Subcutaneous abdominal adipose tissue (tissue), 5 donors: Measurements from ENCODE around the gene CLASP1.

Experiments used
- H3K27ac ChIP-seq: one replicate; pipeline ENCODE4 v1.7.0; 2013; ENCODE audit warnings: low read depth, mild to moderate bottlenecking, inconsistent platforms, low read length, moderate library complexity
- H3K27me3 ChIP-seq, 5 donors: one replicate each; pipeline ENCODE4 v1.7.0; 2013; ENCODE audit warnings: low read length in 5 of 5, inconsistent platforms in 1 of 5; ENCODE audit not compliant: control insufficient read depth in 5 of 5, insufficient read depth in 4 of 5
- H3K36me3 ChIP-seq, 5 donors: one replicate each; pipeline ENCODE4 v1.7.0; 2013; ENCODE audit warnings: low read length in 5 of 5; ENCODE audit not compliant: control insufficient read depth in 5 of 5, insufficient read depth in 5 of 5
- H3K4me1 ChIP-seq, 5 donors: one replicate each; pipeline ENCODE4 v1.7.0; 2013; ENCODE audit warnings: low read length in 5 of 5, mild to moderate bottlenecking in 3 of 5, moderate library complexity in 1 of 5; ENCODE audit not compliant: control insufficient read depth in 5 of 5, insufficient read depth in 5 of 5
- H3K4me3 ChIP-seq, 5 donors: one replicate each; pipeline ENCODE4 v1.7.0; 2013; ENCODE audit warnings: low read length in 5 of 5, low read depth in 1 of 5
- H3K9ac ChIP-seq, 5 donors: one replicate each; pipeline ENCODE4 v1.7.0; 2013; ENCODE audit warnings: low read length in 5 of 5, mild to moderate bottlenecking in 4 of 5, moderate library complexity in 3 of 5
- H3K9me3 ChIP-seq, 5 donors: one replicate each; pipeline ENCODE4 v1.7.0; 2013; ENCODE audit warnings: low read length in 5 of 5; ENCODE audit not compliant: control insufficient read depth in 5 of 5
- donor health status: healthy.
- donor health status: healthy.
- donor health status: healthy.
- donor health status: healthy.
- donor health status: healthy.

Gene CLASP1

GRCh38 chr2:121519732-121520640 is 129.3 kb downstream of the CLASP1 start:
- H3K27ac ChIP-seq = no peak overlapping the region
- no peaks in the 10 kb centered on the region for H3K4me1 ChIP-seq
- H3K36me3 ChIP-seq = peaks cover 15 to 77% (median 43%) of the 10 kb centered on the region in 5 donors
- no peak overlapping the region for H3K4me3 ChIP-seq
- H3K27me3 ChIP-seq = no peaks in the 10 kb centered on the region
- no peak overlapping the region for H3K9ac ChIP-seq
- H3K9me3 ChIP-seq = no peaks in the 10 kb centered on the region

DNA sequence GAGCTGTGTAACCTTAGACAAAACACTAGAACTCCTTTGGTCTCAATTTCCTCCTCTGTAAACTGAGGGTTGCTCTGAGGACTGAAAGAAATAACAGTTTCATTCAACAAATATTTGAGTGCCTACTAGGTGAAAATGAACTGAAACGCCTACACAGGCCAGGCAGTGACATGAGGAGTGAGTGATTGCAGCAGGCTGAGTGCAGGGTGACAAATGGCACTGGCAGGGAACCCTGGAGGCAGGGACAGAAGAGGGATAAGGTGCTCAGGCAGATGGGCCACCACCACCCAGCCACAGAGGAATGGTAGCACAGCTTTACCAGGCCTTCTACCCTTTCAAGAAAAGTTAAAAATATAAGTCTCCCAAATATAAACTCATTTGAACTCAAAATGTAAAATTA is 130.1 kb downstream of the CLASP1 start:
- Histone ChIP-seq H3K36me3 (peaks cover 15 to 76% (median 48%) of the 10 kb centered on the region in 5 donors), H3K4me1 (no peaks in the 10 kb centered on the region), H3K4me3 (no peak overlapping the region), H3K27ac (no peak overlapping the region), H3K27me3 (no peaks in the 10 kb centered on the region), H3K9ac (no peak overlapping the region), H3K9me3 (no peaks in the 10 kb centered on the region)

DNA sequence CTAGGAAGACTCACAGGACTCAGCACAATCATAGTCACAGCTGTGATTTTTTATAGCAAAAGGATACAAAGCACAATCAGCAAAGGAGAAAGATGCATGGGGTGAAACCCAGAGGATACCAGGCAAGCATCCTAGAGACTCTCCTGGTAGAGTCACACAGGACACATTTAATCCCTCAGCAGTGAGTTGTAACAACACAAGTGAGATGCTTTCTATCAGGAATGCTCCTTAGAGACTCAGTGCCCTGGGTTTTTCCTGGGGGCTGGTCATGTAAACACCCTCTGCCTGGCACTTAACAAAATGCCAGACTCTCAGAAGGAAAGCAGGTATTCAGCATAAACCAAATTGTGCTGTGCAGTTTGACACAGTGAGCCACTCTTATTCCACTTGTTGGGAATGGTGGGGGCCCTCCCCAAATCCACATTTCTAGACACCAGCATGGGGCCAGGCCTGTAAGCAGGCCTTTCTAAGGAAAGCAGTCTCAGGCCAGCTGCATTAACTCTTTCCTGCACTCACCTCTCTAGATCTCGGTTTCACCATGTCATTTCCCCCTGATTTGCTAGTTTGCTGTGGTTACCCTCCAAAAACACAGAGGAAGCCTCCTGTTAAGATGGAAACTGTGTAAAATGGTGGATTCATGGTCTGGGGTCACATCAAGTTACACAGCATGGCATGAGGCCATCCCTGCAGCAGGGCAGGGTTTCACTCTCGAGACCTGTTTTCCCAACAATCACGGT is 135.5 kb downstream of the CLASP1 start:
- H3K4me1 ChIP-seq = no peaks in the 10 kb centered on the region
- H3K9me3 ChIP-seq = no peaks in the 10 kb centered on the region
- H3K9ac ChIP-seq = peak overlapping the region in 1 of 5 donors; percentile 14
- no peak overlapping the region for H3K4me3 ChIP-seq
- H3K27me3 ChIP-seq = no peaks in the 10 kb centered on the region
- peaks cover 1 to 42% (median 28%) of the 10 kb centered on the region in 5 donors for H3K36me3 ChIP-seq
- H3K27ac ChIP-seq = no peak overlapping the region

DNA sequence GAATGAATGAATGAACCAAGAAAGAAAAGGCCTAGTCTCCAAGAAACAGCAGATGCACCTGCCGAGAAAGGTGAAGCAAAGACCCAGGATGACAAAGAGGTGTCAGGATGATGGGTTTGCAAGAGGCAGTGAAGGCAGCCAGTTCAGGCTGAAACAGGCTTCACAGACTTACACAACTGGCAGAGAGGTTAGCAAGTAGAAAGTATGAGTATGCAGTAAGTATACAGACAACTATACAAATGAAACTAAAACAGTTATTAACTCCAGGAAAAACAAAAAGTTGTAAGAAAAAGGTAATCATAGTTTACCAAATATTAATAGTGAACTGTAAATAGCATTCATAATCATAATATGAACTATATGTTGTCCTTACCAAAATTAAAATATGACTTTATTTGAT is 138.4 kb downstream of the CLASP1 start:
- Histone ChIP-seq H3K9ac (no peak overlapping the region), H3K9me3 (no peaks in the 10 kb centered on the region), H3K36me3 (peaks cover 0 to 25% (median 21%) of the 10 kb centered on the region in 5 donors), H3K27me3 (no peaks in the 10 kb centered on the region), H3K27ac (no peak overlapping the region), H3K4me1 (no peaks in the 10 kb centered on the region), H3K4me3 (no peak overlapping the region)

GRCh38 chr2:121506621-121507020 is 142.6 kb downstream of the CLASP1 start:
- Histone ChIP-seq H3K9me3 (no peaks in the 10 kb centered on the region), H3K4me1 (no peaks in the 10 kb centered on the region), H3K27ac (no peak overlapping the region), H3K36me3 (peaks cover 13 to 29% (median 16%) of the 10 kb centered on the region in 5 donors), H3K9ac (no peak overlapping the region), H3K27me3 (no peaks in the 10 kb centered on the region), H3K4me3 (no peak overlapping the region)

GRCh38 chr2:121505986-121506586 is 143.2 kb downstream of the CLASP1 start:
- H3K9ac ChIP-seq = no peak overlapping the region
- peaks cover 14 to 31% (median 18%) of the 10 kb centered on the region in 5 donors for H3K36me3 ChIP-seq
- H3K4me3 ChIP-seq = no peak overlapping the region
- H3K9me3 ChIP-seq = no peaks in the 10 kb centered on the region
- no peak overlapping the region for H3K27ac ChIP-seq
- H3K27me3 ChIP-seq = no peaks in the 10 kb centered on the region
- no peaks in the 10 kb centered on the region for H3K4me1 ChIP-seq

GRCh38 chr2:121505005-121505404 is 144.3 kb downstream of the CLASP1 start:
- Histone ChIP-seq H3K36me3 (peaks cover 14 to 36% (median 18%) of the 10 kb centered on the region in 5 donors), H3K27me3 (no peaks in the 10 kb centered on the region), H3K4me3 (no peak overlapping the region), H3K27ac (no peak overlapping the region), H3K9ac (no peak overlapping the region), H3K9me3 (peaks cover 0 to under 1% (median 0%) of the 10 kb centered on the region in 5 donors), H3K4me1 (no peaks in the 10 kb centered on the region)

DNA sequence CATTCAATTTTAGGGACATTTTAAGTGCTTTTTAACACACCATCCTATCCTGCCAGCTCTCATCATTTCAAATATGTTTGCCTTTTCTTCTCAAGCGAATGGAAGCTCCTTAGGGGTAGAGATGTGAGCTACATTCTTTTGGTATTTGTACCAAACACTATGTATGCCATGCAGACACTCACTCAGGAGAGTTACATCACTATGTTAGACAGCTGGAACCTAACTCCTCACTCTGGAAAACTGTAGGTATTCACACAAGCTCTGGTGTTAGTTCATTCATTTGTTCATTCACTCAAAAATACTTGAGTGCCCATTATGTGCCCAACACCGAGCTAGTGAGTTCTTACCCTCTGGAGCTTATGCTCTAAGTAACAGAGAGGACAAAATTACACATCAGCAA is 144.9 kb downstream of the CLASP1 start:
- H3K4me1 ChIP-seq = no peaks in the 10 kb centered on the region

GRCh38 chr2:121502781-121503180 is 146.5 kb downstream of the CLASP1 start:
- no peak overlapping the region for H3K4me3 ChIP-seq
- H3K27me3 ChIP-seq = no peaks in the 10 kb centered on the region
- peaks cover 17 to 36% (median 21%) of the 10 kb centered on the region in 5 donors for H3K36me3 ChIP-seq
- H3K4me1 ChIP-seq = no peaks in the 10 kb centered on the region
- no peak overlapping the region for H3K27ac ChIP-seq
- peaks cover 0 to 4% (median 0%) of the 10 kb centered on the region in 5 donors for H3K9me3 ChIP-seq
- H3K9ac ChIP-seq = no peak overlapping the region

More for the DNA sequence above, 144.9 kb downstream of the CLASP1 start:
- H3K36me3 ChIP-seq = peaks cover 14 to 36% (median 21%) of the 10 kb centered on the region in 5 donors
- no peak overlapping the region for H3K9ac ChIP-seq
- H3K27ac ChIP-seq = no peak overlapping the region
- peaks cover 0 to 4% (median 0%) of the 10 kb centered on the region in 5 donors for H3K9me3 ChIP-seq
- no peak overlapping the region for H3K4me3 ChIP-seq
- H3K27me3 ChIP-seq = no peaks in the 10 kb centered on the region
